RWPE1 (cell line): ENCODE data around the gene CRY2.

Experiments
- CTCF ChIA-PET: fragments of 350-600 bp; sonication (Branson Sonifier 250); formaldehyde crosslinking; extraction: SDS; loops from one replicate; lab custom pipeline; 2021; lab: Yijun Ruan, JAX
- POLR2A ChIA-PET: fragments of 400-600 bp; formaldehyde crosslinking; extraction: SDS; loops from one replicate; lab custom pipeline; 2020; ENCODE audit warnings: antibody characterized with exemption; ENCODE audit not compliant: low non-redundant PET; lab: Yijun Ruan, JAX
- DNase-seq: peaks from one replicate; pipeline ENCODE4 v3.0.0; 2012; ENCODE audit warnings: low spot score
- H3K27ac ChIP-seq: fragments of 450-650 bp; 2 replicates; pipeline ENCODE4 v1.5.1; 2017
- CTCF ChIP-seq: fragments of 450-650 bp; conservative IDR thresholded peaks from 2 replicates; pipeline ENCODE4 v1.5.1; 2017; ENCODE audit warnings: low read depth, mild to moderate bottlenecking

CRY2 gene

GRCh38 chr11:45924036-45924915 lies 77.0 kb downstream of the CRY2 start:
- CTCF ChIA-PET = interaction anchor here (0.6 to 1.9 kb wide), 3 partner anchors 41 to 1616 kb away, joined by 3 to 7 read pairs (median 6); no protein-coding TSS in a partner anchor
- POLR2A ChIA-PET = no interaction called here
- peak overlapping the region; percentile 100 for H3K27ac ChIP-seq
- TF ChIP-seq CTCF = no peak
- DNase-seq = no peak

- ChIA-PET CTCF (no interaction called here), POLR2A (no interaction called here)
- DNase-seq = no peak
- no peak for TF ChIP-seq CTCF
- H3K27ac ChIP-seq = peak overlapping the region; percentile 100
Observed at GRCh38 chr11:45924927-45925326, 77.7 kb downstream of the CRY2 start.

GRCh38 chr11:45925550-45925949 lies 78.3 kb downstream of the CRY2 start:
- H3K27ac ChIP-seq = peak overlapping the region; percentile 100
- CTCF ChIA-PET = no interaction called here
- no peak for TF ChIP-seq CTCF
- POLR2A ChIA-PET = no interaction called here
- DNase-seq = no peak

- CTCF ChIA-PET = interaction anchor here (0.6 kb wide), 1 partner anchor 69 kb away, joined by 4 read pairs; no protein-coding TSS in a partner anchor
- peak overlapping the region; percentile 100 for H3K27ac ChIP-seq
- no peak for TF ChIP-seq CTCF
- no peak for DNase-seq
- POLR2A ChIA-PET = no interaction called here
Observed at GRCh38 chr11:45926001-45926401, 78.7 kb downstream of the CRY2 start.

- CTCF ChIA-PET = interaction anchor here (0.6 kb wide), 1 partner anchor 69 kb away, joined by 4 read pairs; no protein-coding TSS in a partner anchor
- DNase-seq = no peak
- POLR2A ChIA-PET = no interaction called here
- peak overlapping the region; percentile 100 for H3K27ac ChIP-seq
- no peak for TF ChIP-seq CTCF
Observed at GRCh38 chr11:45926536-45927331, 79.5 kb downstream of the CRY2 start.

GRCh38 chr11:45927332-45927683 lies 80.0 kb downstream of the CRY2 start:
- ChIA-PET POLR2A (no interaction called here), CTCF (no interaction called here)
- H3K27ac ChIP-seq = peak overlapping the region; percentile 100
- no peak for DNase-seq
- no peak for TF ChIP-seq CTCF
